GM11168 (cell line): ENCODE results near the gene OAS1.
"Not testable (repeated sequence)": the region's sequence is repeated elsewhere in the genome, so short reads cannot be mapped to it uniquely, and the experiment has no call there.

Experiments used
- in situ Hi-C: fragments of 300-500 bp; cut with MboI; formaldehyde crosslinking; loops from one replicate; pipeline ENCODE4 v1.12.0; 2022; ENCODE audit warnings: low sequenced_read_pairs; ENCODE audit not compliant: unreplicated experiment

OAS1 gene

GRCh38 chr12:112932485-112933128 lies 25.8 kb downstream of the OAS1 start:
- in situ Hi-C loops: no loop called here

GRCh38 chr12:112933129-112933505 lies 26.4 kb downstream of the OAS1 start:
- in situ Hi-C loops: no loop called here

- in situ Hi-C loops: no loop called here
Measured at GRCh38 chr12:112936264-112936663, 29.5 kb downstream of the OAS1 start.

DNA sequence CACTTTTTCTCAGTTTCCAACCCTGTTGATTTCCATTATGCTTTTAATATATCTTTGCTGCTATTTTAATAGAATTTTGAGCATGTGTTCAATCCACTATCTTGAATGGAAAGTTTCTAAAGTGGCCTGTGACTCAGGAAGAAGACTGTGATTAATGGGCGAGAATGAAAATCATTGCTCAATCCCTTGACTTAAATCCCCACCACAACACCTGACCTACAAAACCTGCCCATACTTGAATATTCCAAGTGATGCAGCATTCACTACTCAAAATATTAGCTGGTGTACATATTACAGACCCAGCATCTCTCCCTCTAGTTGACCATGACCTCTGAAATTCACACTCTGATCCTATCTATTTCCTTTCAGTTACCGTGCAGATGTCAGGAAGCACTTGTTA lies 30.2 kb downstream of the OAS1 start:
- in situ Hi-C loops: no loop called here

- in situ Hi-C loops: no loop called here
Measured at GRCh38 chr12:112937741-112938719, 31.3 kb downstream of the OAS1 start, which contains the start of gene OAS3. TSS of gene OAS3 (plus strand) at chr12:112938474. CDS start at chr12:112938531, 57 bp downstream.

GRCh38 chr12:112938751-112939150 lies 32.0 kb downstream of the OAS1 start:
- in situ Hi-C loops: no loop called here

DNA sequence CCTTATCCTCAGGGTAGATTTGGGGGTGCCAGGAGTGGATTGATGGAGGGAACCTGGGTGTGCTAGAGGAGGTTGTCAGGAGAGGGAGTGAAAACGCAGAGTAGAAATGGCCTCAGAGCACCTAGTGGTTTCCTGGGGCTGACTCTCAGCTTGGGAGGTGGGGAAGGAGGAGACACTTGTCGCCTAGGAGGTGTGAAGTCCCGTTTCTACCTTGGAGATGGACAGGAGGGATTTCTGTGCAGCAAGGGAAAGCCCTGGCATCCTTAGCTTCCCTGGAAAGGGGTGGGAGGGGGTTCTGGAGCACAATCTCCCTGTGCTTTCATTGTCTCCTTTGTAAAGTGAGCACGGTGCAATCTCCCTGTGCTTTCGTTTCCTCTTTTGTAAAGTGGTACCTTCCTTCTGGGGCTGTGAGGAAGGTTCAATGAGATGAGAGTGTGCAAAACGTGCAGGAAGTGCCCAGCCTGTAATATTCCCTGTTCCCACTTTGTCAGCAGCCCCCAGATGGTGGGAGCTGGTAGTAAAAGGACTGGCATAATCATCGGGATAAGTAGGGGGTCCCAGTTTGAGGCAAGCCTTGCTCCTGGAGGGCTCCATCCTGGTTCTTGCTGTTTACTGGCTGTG lies 33.1 kb downstream of the OAS1 start:
- in situ Hi-C loops: no loop called here

DNA sequence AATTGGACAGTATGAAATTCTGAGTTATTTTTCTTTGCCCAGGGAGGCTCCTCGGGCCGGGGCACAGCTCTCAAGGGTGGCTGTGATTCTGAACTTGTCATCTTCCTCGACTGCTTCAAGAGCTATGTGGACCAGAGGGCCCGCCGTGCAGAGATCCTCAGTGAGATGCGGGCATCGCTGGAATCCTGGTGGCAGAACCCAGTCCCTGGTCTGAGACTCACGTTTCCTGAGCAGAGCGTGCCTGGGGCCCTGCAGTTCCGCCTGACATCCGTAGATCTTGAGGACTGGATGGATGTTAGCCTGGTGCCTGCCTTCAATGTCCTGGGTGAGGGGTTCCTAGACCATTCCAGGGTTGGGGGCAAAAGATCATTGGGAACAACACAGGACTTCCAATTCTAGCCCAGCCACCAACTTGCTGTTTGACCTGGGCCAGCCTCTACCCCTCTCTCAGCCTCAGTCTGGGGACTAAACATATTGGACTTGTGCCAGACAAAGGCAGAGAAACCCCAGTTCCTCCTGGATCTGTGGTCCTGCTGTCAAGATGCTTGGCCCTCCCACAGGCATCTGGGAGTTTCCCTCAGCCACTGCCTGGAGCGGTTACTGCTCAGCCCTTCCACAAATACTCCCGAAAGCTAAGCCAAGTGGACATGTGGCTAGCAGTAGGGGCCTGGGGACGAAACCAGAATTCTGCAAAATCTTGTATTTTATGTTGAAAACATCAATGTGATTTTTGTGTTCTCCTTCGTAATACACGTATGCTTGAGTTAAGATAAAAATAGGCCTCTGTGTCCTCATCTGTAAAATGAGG lies 35.0 kb downstream of the OAS1 start:
- in situ Hi-C loops: no loop called here

DNA sequence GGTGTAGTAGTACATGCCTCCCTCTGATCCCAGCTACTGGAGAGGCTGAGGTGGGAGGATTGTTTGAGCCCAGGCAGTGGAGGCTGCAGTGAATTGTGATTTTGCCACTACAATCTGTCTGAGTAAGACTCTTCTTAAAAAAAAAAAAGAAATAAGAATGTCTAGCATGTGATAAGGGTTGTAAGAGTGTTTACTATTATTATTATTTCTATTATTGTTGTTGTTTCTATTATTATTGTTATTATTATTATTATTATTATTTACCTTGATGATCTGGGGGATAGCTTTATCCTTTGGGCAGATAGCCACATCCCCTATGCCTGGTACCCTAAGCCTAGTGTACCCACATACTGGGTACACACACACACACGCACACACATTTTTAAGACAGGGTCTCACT lies 35.8 kb downstream of the OAS1 start:
- in situ Hi-C loops: no loop called here

- in situ Hi-C loops: no loop called here
Measured at GRCh38 chr12:112944024-112944690, 37.4 kb downstream of the OAS1 start.

- in situ Hi-C loops: no loop called here
Measured at GRCh38 chr12:112945515-112945914, 38.8 kb downstream of the OAS1 start.

GRCh38 chr12:112946236-112947000 lies 39.7 kb downstream of the OAS1 start:
- in situ Hi-C loops: no loop called here

- in situ Hi-C loops: no loop called here
Measured at GRCh38 chr12:112947314-112947713, 40.6 kb downstream of the OAS1 start.

DNA sequence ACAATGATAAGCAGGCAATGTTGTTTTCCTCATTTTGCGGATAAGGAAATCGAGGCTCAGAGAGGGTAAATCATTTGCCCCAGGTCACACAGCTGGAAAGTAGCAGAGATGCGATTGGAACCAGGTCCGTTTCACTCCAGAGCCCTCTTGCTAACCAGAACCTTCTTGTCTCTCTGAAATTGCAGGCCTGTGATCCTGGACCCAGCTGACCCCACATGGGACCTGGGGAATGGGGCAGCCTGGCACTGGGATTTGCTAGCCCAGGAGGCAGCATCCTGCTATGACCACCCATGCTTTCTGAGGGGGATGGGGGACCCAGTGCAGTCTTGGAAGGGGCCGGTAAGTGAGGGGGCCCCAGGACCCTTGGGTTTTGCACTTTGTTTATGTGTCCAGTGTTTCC lies 41.0 kb downstream of the OAS1 start:
- in situ Hi-C loops: no loop called here

DNA sequence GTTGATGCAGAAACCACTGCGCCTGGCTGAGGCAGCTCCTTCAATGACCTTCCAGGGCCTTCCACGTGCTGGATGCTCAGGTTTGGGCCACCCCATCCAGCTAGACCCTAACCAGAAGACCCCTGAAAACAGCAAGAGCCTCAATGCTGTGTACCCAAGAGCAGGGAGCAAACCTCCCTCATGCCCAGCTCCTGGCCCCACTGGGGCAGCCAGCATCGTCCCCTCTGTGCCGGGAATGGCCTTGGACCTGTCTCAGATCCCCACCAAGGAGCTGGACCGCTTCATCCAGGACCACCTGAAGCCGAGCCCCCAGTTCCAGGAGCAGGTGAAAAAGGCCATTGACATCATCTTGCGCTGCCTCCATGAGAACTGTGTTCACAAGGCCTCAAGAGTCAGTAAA lies 42.0 kb downstream of the OAS1 start:
- in situ Hi-C loops: no loop called here

DNA sequence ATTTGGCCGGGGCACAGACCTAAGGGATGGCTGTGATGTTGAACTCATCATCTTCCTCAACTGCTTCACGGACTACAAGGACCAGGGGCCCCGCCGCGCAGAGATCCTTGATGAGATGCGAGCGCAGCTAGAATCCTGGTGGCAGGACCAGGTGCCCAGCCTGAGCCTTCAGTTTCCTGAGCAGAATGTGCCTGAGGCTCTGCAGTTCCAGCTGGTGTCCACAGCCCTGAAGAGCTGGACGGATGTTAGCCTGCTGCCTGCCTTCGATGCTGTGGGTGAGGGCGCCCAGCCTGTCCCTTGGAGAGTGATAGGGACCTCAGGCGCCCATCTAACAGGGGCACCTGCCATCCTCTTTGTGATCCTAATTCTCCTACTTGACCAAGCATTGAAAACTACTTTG lies 43.9 kb downstream of the OAS1 start:
- in situ Hi-C loops: no loop called here

GRCh38 chr12:112957125-112957524 lies 50.4 kb downstream of the OAS1 start:
- in situ Hi-C loops: not testable (repeated sequence)

DNA sequence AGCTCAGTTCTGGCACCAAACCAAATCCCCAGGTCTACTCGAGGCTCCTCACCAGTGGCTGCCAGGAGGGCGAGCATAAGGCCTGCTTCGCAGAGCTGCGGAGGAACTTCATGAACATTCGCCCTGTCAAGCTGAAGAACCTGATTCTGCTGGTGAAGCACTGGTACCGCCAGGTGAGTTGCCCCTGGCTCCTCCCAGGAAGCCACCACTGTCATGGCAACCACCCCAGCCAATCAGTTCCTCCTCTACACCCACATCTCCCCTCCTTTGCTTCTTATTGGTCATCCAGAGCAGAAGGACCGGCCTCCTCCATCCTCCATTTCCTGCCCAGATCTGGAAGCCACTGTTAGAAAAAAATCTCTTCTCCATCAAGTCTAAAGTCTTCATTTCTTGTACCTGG lies 54.3 kb downstream of the OAS1 start:
- in situ Hi-C loops: no loop called here

DNA sequence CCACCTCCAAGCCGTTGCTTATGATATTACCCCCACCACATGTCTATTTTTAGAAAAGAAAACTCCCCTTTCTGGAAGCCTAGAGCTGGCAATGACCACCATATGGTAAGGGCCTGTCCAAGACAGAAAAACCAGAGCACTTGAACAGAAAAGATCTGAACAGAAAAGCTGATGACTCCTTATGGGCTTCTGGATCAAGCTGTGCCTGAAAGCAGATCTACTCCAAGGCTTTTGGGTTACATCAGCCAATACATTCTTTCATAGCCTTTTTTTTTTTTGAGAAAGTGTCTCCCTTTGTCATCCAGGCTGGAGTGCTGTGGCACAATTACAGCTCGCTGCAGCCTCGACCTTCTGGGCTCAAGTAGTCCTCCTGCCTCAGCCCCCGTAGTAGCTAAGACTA lies 54.8 kb downstream of the OAS1 start:
- in situ Hi-C loops: no loop called here
